Trophoblast cell (in vitro differentiated cells and primary cell): ENCODE results near the gene ACTL6A.

Experiments used
- DNase-seq, 2 donors: peaks; one replicate each; pipeline ENCODE4 v3.0.0-alpha.2; 2016
- H2AFZ ChIP-seq: 2 replicates; pipeline ENCODE4 v1.6.1; 2013; ENCODE audit warnings: low read length, moderate library complexity, mild to moderate bottlenecking; ENCODE audit not compliant: insufficient read depth, poor library complexity
- H2AK5ac ChIP-seq: 2 replicates; pipeline ENCODE4 v1.6.1; 2013; ENCODE audit warnings: mild to moderate bottlenecking, low read length
- H2BK120ac ChIP-seq: 2 replicates; pipeline ENCODE4 v1.6.1; 2013; ENCODE audit warnings: low read length, mild to moderate bottlenecking, moderate library complexity; ENCODE audit not compliant: insufficient read depth, poor library complexity
- H2BK12ac ChIP-seq: 2 replicates; pipeline ENCODE4 v1.6.1; 2013; ENCODE audit warnings: mild to moderate bottlenecking, low read length, moderate library complexity
- H2BK5ac ChIP-seq: 2 replicates; pipeline ENCODE4 v1.6.1; 2013; ENCODE audit warnings: low read length, low read depth, moderate library complexity, mild to moderate bottlenecking; ENCODE audit not compliant: poor library complexity
- H3K14ac ChIP-seq: 2 replicates; pipeline ENCODE4 v1.6.1; 2013; ENCODE audit warnings: mild to moderate bottlenecking, low read length
- H3K18ac ChIP-seq: 2 replicates; pipeline ENCODE4 v1.6.1; 2013; ENCODE audit warnings: mild to moderate bottlenecking, low read length
- H3K23ac ChIP-seq: 2 replicates; pipeline ENCODE4 v1.6.1; 2013; ENCODE audit warnings: low read length
- H3K27ac ChIP-seq: 2 replicates; pipeline ENCODE4 v1.5.1; 2013; ENCODE audit warnings: low read depth, mild to moderate bottlenecking, inconsistent platforms, low read length, moderate library complexity
- H3K27me3 ChIP-seq: 2 replicates; pipeline ENCODE4 v1.6.1; 2013; ENCODE audit warnings: inconsistent platforms, mild to moderate bottlenecking, low read length, moderate library complexity; ENCODE audit not compliant: insufficient read depth
- H3K36me3 ChIP-seq, 2 experiments: 1 replicate in 1 of 2; 2 replicates in 1 of 2; pipeline ENCODE4 v1.6.1; 2013; ENCODE audit warnings: low read length in 2 of 2, mild to moderate bottlenecking in 2 of 2, moderate library complexity in 1 of 2; ENCODE audit not compliant: insufficient read depth in 2 of 2, control insufficient read depth in 1 of 2
- H3K4ac ChIP-seq: 2 replicates; pipeline ENCODE4 v1.6.1; 2013; ENCODE audit warnings: low read depth, mild to moderate bottlenecking, low read length, moderate library complexity
- H3K4me1 ChIP-seq, 2 experiments: 1 replicate in 1 of 2; 2 replicates in 1 of 2; pipeline ENCODE4 v1.6.1; 2013; ENCODE audit warnings: low read length in 2 of 2, mild to moderate bottlenecking in 2 of 2, moderate library complexity in 1 of 2; ENCODE audit not compliant: insufficient read depth in 2 of 2, control insufficient read depth in 1 of 2
- H3K4me2 ChIP-seq: 2 replicates; pipeline ENCODE4 v1.6.1; 2013; ENCODE audit warnings: inconsistent platforms, mild to moderate bottlenecking, low read length, moderate library complexity
- H3K4me3 ChIP-seq: 2 replicates; pipeline ENCODE4 v1.5.1; 2013; ENCODE audit warnings: mild to moderate bottlenecking, low read depth, low read length, inconsistent platforms
- H3K79me1 ChIP-seq: one replicate; pipeline ENCODE4 v1.6.1; 2013; ENCODE audit warnings: low read length
- H3K79me2 ChIP-seq: 2 replicates; pipeline ENCODE4 v1.6.1; 2013; ENCODE audit warnings: low read length, mild to moderate bottlenecking; ENCODE audit not compliant: control insufficient read depth, insufficient read depth, poor library complexity
- H3K9ac ChIP-seq: 2 replicates; pipeline ENCODE4 v1.6.1; 2013; ENCODE audit warnings: mild to moderate bottlenecking, low read length
- H3K9me3 ChIP-seq: 2 replicates; pipeline ENCODE4 v1.6.1; 2013; ENCODE audit warnings: low read depth, mild to moderate bottlenecking, control low read depth, inconsistent platforms, low read length; ENCODE audit not compliant: insufficient read depth
- H4K12ac ChIP-seq: 2 replicates; pipeline ENCODE4 v1.6.1; 2013; ENCODE audit warnings: low read depth, mild to moderate bottlenecking, low read length, moderate library complexity
- H4K8ac ChIP-seq: 2 replicates; pipeline ENCODE4 v1.6.1; 2013; ENCODE audit warnings: low read depth, mild to moderate bottlenecking, low read length, moderate library complexity
- H4K91ac ChIP-seq: one replicate; pipeline ENCODE4 v1.6.1; 2013; ENCODE audit warnings: low read depth, mild to moderate bottlenecking, low read length, moderate library complexity
- WGBS: extraction: QIAGEN DNeasy Blood & Tissue Kit; methylation state at CpG from one replicate; pipeline ENCODE4 v1.1.7; 2013; ENCODE audit warnings: missing lambda C conversion rate; ENCODE audit not compliant: insufficient read length, insufficient coverage; ENCODE audit errors: extremely low coverage; 5-methylcytosine and 5-hydroxymethylcytosine counted together

ACTL6A gene

GRCh38 chr3:179526989-179527391 lies 35.7 kb upstream of the ACTL6A start:
- no peaks in the 10 kb centered on the region for H3K36me3 ChIP-seq
- H4K91ac ChIP-seq = peak overlapping the region; percentile 78
- no peak overlapping the region for H3K27ac ChIP-seq
- H3K14ac ChIP-seq = no peak overlapping the region
- no peak for DNase-seq
- no peak overlapping the region for H3K9ac ChIP-seq
- H3K79me1 ChIP-seq = peaks cover 2% of the 10 kb centered on the region
- H3K4me2 ChIP-seq = peak overlapping the region; percentile 34
- no peak overlapping the region for H2BK5ac ChIP-seq
- H4K8ac ChIP-seq = peak overlapping the region; percentile 93
- H3K18ac ChIP-seq = no peak overlapping the region
- H3K4ac ChIP-seq = no peak overlapping the region
- H4K12ac ChIP-seq = peak overlapping the region; percentile 80
- peak overlapping the region; percentile 76 for H2AFZ ChIP-seq
- no peak overlapping the region for H3K23ac ChIP-seq
- no peak overlapping the region for H3K4me3 ChIP-seq
- H3K79me2 ChIP-seq = no peaks in the 10 kb centered on the region
- H3K4me1 ChIP-seq = peaks cover 0 to 2% of the 10 kb centered on the region in 2 experiments
- H3K9me3 ChIP-seq = no peaks in the 10 kb centered on the region
- H2AK5ac ChIP-seq = no peak overlapping the region
- no peak overlapping the region for H2BK120ac ChIP-seq
- H3K27me3 ChIP-seq = no peaks in the 10 kb centered on the region
- WGBS = no CpG with 5 or more reads among the region's 3 CpGs
- H2BK12ac ChIP-seq = no peak overlapping the region

- Histone ChIP-seq H3K36me3 (no peaks in the 10 kb centered on the region), H2BK12ac (no peak overlapping the region), H3K14ac (no peak overlapping the region), H3K79me2 (no peaks in the 10 kb centered on the region), H2AK5ac (no peak overlapping the region), H3K18ac (no peak overlapping the region), H3K27me3 (no peaks in the 10 kb centered on the region), H3K9ac (no peak overlapping the region), H3K79me1 (peaks cover 2% of the 10 kb centered on the region), H3K27ac (no peak overlapping the region), H2BK120ac (no peak overlapping the region), H2AFZ (no peak overlapping the region), H4K8ac (no peak overlapping the region), H2BK5ac (no peak overlapping the region), H4K12ac (no peak overlapping the region), H3K4me2 (no peak overlapping the region), H3K4me1 (peaks cover 0 to 2% of the 10 kb centered on the region in 2 experiments), H3K4ac (no peak overlapping the region), H3K4me3 (no peak overlapping the region), H3K23ac (no peak overlapping the region), H3K9me3 (no peaks in the 10 kb centered on the region), H4K91ac (no peak overlapping the region)
- no CpG with 5 or more reads among the region's 4 CpGs for WGBS
- no peak for DNase-seq
Observed at GRCh38 chr3:179528772-179529171, 34.0 kb upstream of the ACTL6A start.

GRCh38 chr3:179531576-179531975 lies 31.1 kb upstream of the ACTL6A start:
- Histone ChIP-seq H3K18ac (no peak overlapping the region), H3K4ac (no peak overlapping the region), H3K27ac (no peak overlapping the region), H3K14ac (no peak overlapping the region), H2BK12ac (no peak overlapping the region), H3K4me1 (peaks cover 0 to 2% of the 10 kb centered on the region in 2 experiments), H3K36me3 (no peaks in the 10 kb centered on the region), H4K91ac (no peak overlapping the region), H3K23ac (no peak overlapping the region), H2BK5ac (no peak overlapping the region), H2BK120ac (no peak overlapping the region), H4K12ac (no peak overlapping the region), H3K4me3 (no peak overlapping the region), H4K8ac (no peak overlapping the region), H3K9me3 (no peaks in the 10 kb centered on the region), H3K27me3 (no peaks in the 10 kb centered on the region), H3K79me1 (peaks cover 2% of the 10 kb centered on the region), H2AK5ac (no peak overlapping the region), H3K9ac (no peak overlapping the region), H3K4me2 (no peak overlapping the region), H3K79me2 (no peaks in the 10 kb centered on the region), H2AFZ (no peak overlapping the region)
- no peak for DNase-seq
- no CpG with 5 or more reads among the region's 2 CpGs for WGBS

GRCh38 chr3:179533274-179533673 lies 29.5 kb upstream of the ACTL6A start:
- Histone ChIP-seq H2BK5ac (no peak overlapping the region), H2BK120ac (no peak overlapping the region), H3K4ac (no peak overlapping the region)

More at GRCh38 chr3:179533274-179533673, 29.5 kb upstream of the ACTL6A start:
- H3K27me3 ChIP-seq = no peaks in the 10 kb centered on the region
- no CpG with 5 or more reads among the region's 4 CpGs for WGBS
- no peak overlapping the region for H3K9ac ChIP-seq
- no peaks in the 10 kb centered on the region for H3K36me3 ChIP-seq
- no peaks in the 10 kb centered on the region for H3K4me1 ChIP-seq
- H4K12ac ChIP-seq = no peak overlapping the region
- no peak overlapping the region for H3K27ac ChIP-seq
- no peak overlapping the region for H2BK12ac ChIP-seq
- H3K14ac ChIP-seq = no peak overlapping the region
- H3K4me3 ChIP-seq = no peak overlapping the region
- DNase-seq = no peak
- H4K8ac ChIP-seq = no peak overlapping the region
- H3K18ac ChIP-seq = no peak overlapping the region
- no peaks in the 10 kb centered on the region for H3K79me2 ChIP-seq
- no peaks in the 10 kb centered on the region for H3K79me1 ChIP-seq
- no peak overlapping the region for H3K23ac ChIP-seq
- H2AK5ac ChIP-seq = no peak overlapping the region
- no peak overlapping the region for H4K91ac ChIP-seq
- H3K9me3 ChIP-seq = no peaks in the 10 kb centered on the region
- no peak overlapping the region for H2AFZ ChIP-seq
- no peak overlapping the region for H3K4me2 ChIP-seq
